GM06990 (cell line): Measurements from ENCODE around the gene RARRES1.

Experiments
- DNase-seq: peaks from one replicate; pipeline ENCODE4 v3.0.0-alpha.2; 2011; ENCODE audit not compliant: insufficient read length; ENCODE audit errors: extremely low read depth
- H3K27me3 ChIP-seq: replicated peaks from 2 replicates; pipeline ENCODE4 v1.6.0; 2011; ENCODE audit warnings: low read length; ENCODE audit not compliant: control insufficient read depth, insufficient read depth
- H3K36me3 ChIP-seq: 2 replicates; pipeline ENCODE4 v1.5.1; 2011; ENCODE audit warnings: low read length; ENCODE audit not compliant: control insufficient read depth, insufficient read depth
- H3K4me3 ChIP-seq: replicated peaks from 2 replicates; pipeline ENCODE4 v1.5.1; 2011; ENCODE audit warnings: low read depth, mild to moderate bottlenecking, control low read depth, low read length
- TF ChIP-seq, protein P1 (sequence below): IDR thresholded peaks from 2 replicates; pipeline ENCODE4 v1.5.1; 2011; ENCODE audit warnings: low read length, control low read depth, mild to moderate bottlenecking, inconsistent platforms; ENCODE audit not compliant: insufficient read depth, poor library complexity, severe bottlenecking

The RARRES1 gene

DNA sequence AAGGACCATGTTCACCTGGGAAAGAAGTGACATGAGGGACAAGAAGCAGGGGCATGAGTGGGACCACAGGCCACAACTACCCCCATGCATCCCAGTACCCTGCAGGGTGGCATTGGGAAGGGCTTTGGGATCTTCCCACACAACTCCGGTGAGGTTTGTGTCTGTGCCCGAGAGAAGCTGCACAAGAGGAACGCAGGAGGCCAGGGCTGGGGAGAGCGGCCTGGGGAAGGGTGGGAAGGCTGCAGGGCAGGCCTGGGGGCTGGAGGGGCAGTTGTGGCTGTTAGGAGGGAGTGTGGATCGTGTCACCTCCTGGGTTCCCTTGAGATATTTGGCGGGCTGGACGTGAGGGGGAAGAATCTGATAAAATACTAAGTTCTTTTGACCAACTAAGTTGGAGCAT, 44.3 kb upstream of the RARRES1 start:
- TF ChIP-seq, protein P1, sequence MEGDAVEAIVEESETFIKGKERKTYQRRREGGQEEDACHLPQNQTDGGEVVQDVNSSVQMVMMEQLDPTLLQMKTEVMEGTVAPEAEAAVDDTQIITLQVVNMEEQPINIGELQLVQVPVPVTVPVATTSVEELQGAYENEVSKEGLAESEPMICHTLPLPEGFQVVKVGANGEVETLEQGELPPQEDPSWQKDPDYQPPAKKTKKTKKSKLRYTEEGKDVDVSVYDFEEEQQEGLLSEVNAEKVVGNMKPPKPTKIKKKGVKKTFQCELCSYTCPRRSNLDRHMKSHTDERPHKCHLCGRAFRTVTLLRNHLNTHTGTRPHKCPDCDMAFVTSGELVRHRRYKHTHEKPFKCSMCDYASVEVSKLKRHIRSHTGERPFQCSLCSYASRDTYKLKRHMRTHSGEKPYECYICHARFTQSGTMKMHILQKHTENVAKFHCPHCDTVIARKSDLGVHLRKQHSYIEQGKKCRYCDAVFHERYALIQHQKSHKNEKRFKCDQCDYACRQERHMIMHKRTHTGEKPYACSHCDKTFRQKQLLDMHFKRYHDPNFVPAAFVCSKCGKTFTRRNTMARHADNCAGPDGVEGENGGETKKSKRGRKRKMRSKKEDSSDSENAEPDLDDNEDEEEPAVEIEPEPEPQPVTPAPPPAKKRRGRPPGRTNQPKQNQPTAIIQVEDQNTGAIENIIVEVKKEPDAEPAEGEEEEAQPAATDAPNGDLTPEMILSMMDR = no peak
- DNase-seq = no peak
- Histone ChIP-seq H3K27me3 (no peaks in the 10 kb centered on the region), H3K36me3 (no peaks in the 10 kb centered on the region), H3K4me3 (no peak overlapping the region)

DNA sequence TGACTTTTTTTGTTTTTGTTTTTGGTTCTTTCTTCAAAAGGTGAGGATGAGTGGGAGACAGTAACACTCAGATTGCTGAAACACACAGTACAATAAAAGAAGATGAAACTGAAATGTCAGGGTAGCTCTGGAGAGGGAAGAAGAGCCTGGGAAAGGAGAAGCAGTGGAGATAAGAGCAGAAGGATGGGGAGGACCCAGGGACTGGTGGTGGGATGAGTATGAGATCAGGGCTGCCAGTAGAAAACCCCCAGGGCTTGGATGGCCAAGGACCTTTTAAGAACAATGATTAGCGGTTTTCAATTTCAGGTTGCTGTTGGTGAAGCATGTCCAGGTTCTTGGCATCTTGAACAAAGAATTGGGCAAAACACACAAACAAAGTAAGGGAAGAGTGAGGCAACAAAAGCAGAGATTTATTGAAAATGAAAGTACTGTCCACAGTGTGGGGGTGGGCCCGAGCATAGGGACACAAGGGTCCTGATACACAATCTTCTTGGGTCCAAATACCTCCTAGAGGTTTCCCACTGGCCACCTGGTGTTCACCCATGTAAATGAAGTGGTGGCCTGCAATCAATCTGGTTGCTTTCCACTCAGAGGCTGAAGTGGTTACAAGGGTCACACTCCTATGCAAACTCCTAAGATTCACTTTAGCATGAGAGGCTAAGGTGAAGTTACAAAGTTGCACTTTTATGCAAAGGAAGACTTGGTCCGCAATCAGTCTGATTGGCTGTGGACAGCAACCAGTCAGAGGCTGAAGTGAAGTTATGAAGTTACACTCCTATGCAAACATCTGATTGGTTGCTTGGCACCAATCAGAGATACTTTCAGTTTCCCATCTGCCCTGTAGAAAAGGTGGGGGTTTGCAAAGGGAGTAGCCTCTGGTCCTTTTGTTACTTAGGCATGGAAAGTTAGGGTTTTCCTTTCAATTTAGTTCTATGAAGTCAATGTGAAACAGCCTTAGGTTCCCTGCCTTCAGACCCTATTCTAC, 43.5 kb upstream of the RARRES1 start:
- no peaks in the 10 kb centered on the region for H3K27me3 ChIP-seq
- H3K36me3 ChIP-seq = no peaks in the 10 kb centered on the region
- no peak overlapping the region for H3K4me3 ChIP-seq
- DNase-seq = no peak
- TF ChIP-seq, protein P1 = no peak

DNA sequence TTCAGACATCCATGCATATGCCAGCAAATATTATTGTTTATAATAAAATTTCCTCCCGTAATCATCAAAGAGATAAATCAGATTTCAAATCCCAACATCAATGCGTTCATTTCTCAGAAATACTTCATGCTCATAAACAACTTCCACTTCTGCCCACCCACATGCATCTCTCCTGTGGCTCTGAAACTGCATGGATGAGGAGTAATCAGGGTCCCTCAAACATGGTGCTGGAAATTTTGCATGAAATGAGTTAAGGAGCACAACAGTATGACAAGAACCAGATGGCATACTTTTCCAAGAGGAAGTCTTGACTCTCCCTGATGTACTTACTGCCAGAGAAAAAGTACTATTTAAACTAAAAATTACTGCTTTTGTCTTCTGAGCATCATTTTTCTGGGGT, 42.7 kb upstream of the RARRES1 start:
- Histone ChIP-seq H3K27me3 (no peaks in the 10 kb centered on the region), H3K36me3 (no peaks in the 10 kb centered on the region), H3K4me3 (no peak overlapping the region)
- TF ChIP-seq, protein P1 = no peak
- no peak for DNase-seq

DNA sequence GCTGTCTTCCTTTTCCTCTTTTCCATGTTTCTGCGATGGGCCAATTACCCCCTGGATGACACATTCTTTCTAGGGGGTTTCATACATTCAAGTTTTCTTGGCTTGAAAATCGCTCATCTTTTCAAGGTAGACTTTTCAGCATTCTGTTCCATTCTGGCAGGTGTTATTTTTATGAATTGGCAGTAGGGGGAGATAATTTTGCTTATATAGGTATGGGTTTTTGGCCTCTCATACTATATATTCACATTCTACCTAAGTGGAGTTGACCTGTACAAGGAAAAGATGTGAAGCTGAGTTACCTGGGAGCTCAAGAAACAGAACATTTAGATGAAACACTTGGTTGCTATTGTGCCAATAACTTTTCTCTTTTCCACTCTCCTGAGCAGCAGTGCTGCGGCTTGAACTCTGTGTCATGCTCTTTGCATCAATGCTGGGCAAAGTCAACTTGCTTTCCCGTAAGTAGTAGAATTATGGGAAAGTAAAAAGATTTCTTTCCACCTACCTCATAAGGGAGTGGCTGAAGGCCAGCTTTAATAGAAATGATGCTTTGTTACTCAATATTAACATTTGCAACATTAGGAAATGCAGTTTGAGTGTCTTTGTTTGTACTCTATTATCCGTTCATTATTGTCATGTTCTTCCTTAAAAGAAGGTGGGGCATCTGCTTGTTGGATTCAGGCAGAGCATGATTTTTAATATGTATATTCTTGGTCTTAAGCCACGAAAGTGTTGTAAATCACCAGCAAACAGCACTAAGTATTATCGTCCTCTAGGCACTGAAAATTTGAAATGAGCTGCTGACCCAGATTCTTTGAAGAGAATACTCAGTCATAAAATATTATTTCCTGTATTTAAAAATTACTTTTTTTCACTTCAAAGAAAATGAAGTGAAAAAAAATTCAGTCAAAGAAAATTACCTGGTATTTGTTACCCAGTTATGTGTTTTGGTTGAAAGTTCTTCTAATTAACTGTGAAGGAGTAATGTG, 41.9 kb upstream of the RARRES1 start:
- TF ChIP-seq, protein P1 = peak; percentile 13
- no peaks in the 10 kb centered on the region for H3K36me3 ChIP-seq
- DNase-seq = no peak
- no peaks in the 10 kb centered on the region for H3K27me3 ChIP-seq
- H3K4me3 ChIP-seq = no peak overlapping the region

DNA sequence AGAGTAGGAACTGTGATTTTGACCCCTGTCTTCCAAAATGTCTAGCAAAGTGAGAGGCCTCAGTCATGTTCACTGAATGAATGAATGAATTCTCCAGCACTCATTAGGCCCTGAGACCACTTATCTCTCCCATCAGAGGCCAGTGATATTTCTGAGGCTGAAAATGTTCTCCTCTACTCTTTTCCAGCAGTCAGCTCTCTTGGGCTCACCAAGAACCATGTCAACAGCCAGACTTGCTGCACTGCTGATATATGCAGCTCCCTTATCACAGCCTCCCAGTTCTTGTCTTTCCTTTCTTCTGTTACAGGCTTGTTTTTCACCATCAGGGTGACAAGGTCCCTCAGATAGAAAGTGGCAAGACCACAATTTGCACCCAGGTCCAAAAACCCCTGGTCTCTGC, 40.9 kb upstream of the RARRES1 start:
- H3K36me3 ChIP-seq = no peaks in the 10 kb centered on the region
- no peak for DNase-seq
- TF ChIP-seq, protein P1 = no peak
- H3K27me3 ChIP-seq = no peaks in the 10 kb centered on the region
- no peak overlapping the region for H3K4me3 ChIP-seq
